HL-60/S4 treated with retinoic acid at 250 ng/mL for 4 days and 3 days (cell line): Measurements from ENCODE around the gene ZNF761.
"Not testable (repeated sequence)": the region's sequence is repeated elsewhere in the genome, so short reads cannot be mapped to it uniquely, and the experiment has no call there.

Experiments used
- in situ Hi-C: fragments of 300-500 bp; cut with MboI; formaldehyde crosslinking; loops from 2 replicates; pipeline ENCODE4 v1.7.0; 2022; ENCODE audit warnings: low sequenced_read_pairs

Gene ZNF761

DNA sequence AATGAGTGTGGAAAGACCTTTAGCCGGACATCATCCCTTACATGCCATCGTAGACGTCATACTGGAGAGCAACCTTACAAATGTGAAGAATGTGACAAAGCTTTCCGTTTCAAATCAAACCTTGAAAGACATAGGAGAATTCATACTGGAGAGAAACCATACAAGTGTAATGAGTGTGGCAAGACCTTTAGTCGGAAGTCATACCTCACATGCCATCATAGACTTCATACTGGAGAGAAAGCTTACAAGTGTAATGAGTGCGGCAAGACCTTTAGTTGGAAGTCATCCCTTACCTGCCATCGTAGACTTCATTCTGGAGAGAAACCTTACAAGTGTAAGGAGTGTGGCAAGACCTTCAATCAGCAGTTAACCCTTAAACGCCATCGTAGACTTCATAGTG is 24.0 kb downstream of the ZNF761 start:
- in situ Hi-C loops = no loop called here

DNA sequence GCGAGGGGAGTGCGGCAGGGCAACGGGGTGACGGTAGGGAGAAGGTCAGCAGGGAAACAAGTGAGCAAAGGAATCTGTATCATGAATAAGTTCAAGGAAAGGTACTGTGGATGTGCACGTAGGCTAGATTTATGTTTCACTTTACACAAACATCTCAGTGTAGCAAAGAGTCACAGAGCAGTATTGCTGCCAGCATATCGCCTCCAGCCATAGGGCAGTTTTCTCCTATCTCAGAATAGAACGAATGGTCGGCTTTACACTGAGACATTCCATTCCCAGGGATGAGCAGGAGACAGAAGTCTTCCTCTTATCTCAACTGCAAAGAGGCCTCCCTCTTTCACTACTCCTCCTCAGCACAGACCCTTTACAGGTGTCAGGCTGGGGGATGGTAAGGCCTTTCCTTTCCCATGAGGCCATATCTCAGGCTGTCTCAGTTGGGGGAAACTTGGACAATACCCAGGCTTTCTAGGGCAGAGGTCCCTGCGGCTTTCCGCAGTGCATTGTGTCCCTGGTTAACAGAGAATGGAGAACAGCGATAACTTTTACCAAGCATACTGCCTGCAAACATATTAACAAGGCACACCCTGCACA is 28.4 kb downstream of the ZNF761 start:
- in situ Hi-C loops = not testable (repeated sequence)

DNA sequence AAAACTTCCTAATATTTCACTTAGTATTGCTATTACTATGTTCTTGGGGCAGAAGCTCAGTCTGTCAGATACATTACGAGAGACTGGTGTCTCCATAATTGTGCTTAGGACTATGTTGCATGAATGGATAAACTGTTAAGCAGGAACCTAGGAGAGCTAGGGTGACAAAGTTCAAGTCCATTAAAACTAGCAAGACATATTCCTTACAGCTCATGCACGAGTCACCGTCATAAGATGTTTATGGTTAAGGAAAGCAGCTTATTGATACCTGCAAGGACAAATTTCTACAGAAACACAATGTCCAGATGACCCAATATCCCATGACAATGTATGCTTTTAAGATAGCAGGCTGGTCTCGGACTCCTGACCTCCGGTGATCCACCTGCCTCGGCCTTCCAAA is 30.1 kb downstream of the ZNF761 start:
- in situ Hi-C loops = no loop called here

DNA sequence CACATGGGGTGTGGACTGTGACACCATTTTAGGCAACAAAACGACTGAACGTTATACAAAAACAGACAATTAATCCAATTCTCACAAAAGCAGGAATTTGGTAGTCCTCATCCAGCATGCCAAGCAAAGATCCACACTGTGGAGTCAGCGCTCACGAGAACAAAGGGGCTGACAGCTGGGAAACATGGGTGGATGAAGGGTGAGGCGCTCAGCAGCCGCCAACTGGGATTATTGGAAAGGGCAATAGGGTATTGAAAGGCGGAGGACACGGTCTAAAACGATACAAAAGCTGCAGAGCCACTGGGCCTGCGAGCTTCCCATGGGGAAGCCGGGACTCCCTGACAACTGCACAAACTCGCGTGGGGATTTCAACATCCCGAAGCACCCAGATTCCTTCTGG is 31.1 kb downstream of the ZNF761 start:
- in situ Hi-C loops = no loop called here

GRCh38 chr19:53463263-53463662 is 31.5 kb downstream of the ZNF761 start:
- in situ Hi-C loops = no loop called here

- in situ Hi-C loops = no loop called here
These were observed 35.1 kb downstream of the ZNF761 start for GRCh38 chr19:53466726-53467484.

- in situ Hi-C loops = no loop called here
These were observed 35.9 kb downstream of the ZNF761 start, which contains the start of gene ZNF813 for GRCh38 chr19:53467485-53468262. TSS of gene ZNF813 (plus strand) at chr19:53467733. CDS start at chr19:53483823, 16,090 bp downstream.

DNA sequence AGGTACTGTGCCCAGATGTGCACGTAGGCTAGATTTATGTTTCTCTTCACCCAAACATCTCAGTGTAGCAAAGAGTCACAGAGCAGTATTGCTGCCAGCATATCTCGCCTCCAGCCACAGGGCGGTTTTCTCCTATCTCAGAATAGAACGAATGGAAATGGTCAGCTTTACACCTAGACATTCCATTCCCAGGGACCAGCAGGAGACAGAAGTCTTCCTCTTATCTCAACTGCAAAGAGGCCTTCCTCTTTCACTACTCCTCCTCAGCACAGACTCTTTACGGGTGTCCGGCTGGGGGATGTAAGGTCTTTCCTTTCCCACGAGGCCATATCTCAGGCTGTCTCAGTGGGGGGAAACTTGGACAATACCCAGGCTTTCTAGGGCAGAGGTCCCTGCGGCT is 36.8 kb downstream of the ZNF761 start:
- in situ Hi-C loops = not testable (repeated sequence)

DNA sequence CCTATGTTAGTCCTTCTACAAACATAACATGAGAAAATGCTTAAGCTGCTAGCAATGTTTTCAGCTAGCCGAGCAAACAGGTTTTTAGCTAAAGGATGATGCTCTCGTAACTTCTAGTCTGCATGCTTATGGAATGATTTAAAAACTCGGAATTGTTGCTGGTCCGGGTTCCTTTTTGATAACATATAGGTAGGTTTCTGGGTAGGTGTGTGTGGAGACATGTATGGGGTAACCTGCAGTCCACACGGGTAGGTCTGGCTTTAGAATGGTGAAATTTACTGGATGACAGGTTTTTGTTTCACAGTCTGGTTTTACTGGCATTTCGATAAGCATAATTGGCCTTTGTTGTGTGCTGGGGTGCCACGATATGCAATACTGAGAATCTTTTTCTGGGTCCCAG is 40.1 kb downstream of the ZNF761 start:
- in situ Hi-C loops = no loop called here

GRCh38 chr19:53474832-53475231 is 43.0 kb downstream of the ZNF761 start:
- in situ Hi-C loops = not testable (repeated sequence)

- in situ Hi-C loops = not testable (repeated sequence)
These were observed 43.7 kb downstream of the ZNF761 start for GRCh38 chr19:53475470-53475869.

DNA sequence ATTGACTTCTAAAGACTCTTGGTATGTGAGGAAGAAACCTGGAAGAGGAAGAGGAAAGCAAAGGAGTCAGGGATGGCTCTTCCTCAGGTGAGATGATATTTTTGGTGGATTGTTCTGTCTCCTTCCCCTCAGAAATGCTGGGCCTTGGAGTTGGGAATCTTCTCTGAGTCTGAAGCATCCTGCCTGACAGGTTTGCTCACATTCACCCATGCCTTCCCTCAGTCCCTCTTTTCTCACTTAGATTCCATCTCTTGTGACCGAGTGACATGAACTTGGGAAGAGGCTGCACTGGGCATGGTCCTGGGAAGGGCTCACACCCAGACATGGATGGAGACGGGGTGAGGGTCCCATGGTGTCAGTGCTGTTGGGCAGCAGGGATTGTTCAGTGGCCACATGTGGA is 52.0 kb downstream of the ZNF761 start:
- in situ Hi-C loops = not testable (repeated sequence)

DNA sequence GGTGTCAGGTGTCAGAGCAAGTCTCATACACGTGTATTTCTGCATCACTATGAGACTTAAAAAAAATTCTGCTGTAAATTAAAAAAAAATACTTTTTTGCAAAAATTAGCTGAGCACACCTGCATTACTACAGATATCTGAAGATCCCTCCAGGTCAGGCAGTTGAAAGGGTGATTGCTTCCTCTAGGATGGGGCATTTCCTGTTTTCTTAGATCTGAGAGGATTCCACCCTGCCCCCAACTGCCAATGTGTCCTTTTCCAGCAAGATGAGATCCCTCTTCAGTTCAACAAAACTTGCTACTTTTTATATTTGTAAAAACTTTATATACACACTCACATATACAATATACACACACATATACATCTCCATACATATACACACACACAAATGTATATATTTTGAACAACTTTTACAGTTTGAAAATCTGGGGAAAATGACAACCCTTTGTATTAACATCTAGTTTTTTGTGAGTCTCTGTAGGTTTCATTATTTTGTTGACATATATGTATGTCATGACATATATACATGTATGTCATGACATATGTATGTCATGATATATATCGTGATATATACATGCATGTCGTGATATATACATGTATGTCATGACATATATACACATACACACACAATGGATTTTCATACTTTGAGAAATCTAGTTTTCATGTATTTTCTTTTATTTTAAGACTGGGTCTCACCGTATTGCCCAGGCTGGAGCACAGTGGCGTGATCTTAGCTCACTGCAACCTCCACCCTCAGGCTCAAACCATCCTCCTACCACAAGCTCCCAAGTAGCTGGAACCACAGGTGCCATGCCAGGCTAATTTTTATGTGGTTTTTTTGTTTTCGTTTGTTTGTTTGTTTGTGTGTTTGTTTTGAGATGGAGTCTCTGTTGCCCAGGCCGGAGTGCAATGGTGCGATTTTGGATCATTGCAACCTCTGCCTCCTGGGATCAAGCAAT is 53.5 kb downstream of the ZNF761 start:
- in situ Hi-C loops = no loop called here

DNA sequence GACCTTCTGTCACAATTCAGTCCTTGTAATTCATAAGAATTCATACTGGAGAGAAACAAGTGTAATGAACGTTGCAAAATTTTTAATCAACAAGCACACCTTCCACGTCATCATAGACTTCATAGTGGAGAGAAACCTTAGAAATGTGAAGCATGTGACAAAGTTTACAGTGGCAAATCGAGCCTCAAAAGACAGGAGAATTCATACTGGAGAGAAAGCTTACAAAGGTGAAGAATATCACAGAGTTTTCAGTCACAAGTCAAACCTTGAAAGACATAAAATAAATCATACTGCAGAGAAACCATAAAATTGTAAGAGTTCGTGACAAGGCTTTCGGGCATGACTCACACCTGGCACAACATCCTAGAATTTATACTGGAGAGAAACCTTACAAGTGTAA is 60.4 kb downstream of the ZNF761 start:
- in situ Hi-C loops = no loop called here

- in situ Hi-C loops = not testable (repeated sequence)
These were observed 65.7 kb downstream of the ZNF761 start for GRCh38 chr19:53497311-53498023.

DNA sequence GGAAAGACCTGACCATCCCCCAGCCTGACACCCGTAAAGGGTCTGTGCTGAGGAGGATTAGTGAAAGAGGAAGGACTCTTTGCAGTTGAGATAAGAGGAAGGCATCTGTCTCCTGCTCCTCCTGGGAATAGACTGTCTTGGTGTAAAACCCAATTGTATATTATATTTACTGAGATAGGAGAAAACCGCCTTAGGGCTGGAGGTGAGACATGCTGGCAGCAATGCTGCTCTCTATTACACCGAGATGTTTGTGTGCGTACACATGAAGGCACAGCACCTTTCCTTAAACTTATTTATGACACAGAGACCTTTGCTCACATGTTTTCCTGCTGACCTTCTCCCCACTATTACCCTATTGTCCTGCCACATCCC is 66.2 kb downstream of the ZNF761 start:
- in situ Hi-C loops = not testable (repeated sequence)

GRCh38 chr19:53503151-53503550 is 71.4 kb downstream of the ZNF761 start:
- in situ Hi-C loops = not testable (repeated sequence)

- in situ Hi-C loops = not testable (repeated sequence)
These were observed 72.0 kb downstream of the ZNF761 start for GRCh38 chr19:53503671-53504364.

DNA sequence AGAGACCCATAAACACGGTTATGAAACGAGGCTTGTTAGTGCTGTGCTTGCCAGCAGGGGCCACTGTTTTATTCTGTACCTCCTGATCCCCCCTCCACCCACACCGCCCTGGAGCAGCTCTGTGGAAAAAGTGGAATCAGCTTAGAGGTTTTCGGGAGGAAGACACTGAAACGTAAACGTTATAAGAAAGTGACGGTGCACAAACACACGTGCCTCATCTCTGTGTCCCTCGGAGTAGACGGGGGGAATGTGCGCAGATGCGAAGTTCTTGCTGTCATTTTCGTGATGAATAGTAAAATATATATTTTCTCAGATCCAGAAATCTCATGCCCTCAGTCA is 72.5 kb downstream of the ZNF761 start:
- in situ Hi-C loops = not testable (repeated sequence)

GRCh38 chr19:53504885-53505284 is 73.1 kb downstream of the ZNF761 start:
- in situ Hi-C loops = no loop called here
